IgD-negative memory B cell (primary cell): Measurements from ENCODE around the gene ESRRG. TPM values are rescaled to one million over a fixed set of nuclear protein-coding genes. Genes with fewer than 3 reads are reported as not detected.

Experiments
- H3K27ac Mint-ChIP-seq, 3 donors: one replicate each; pipeline ENCODE4 v1.8.0; 2020 to 2022; ENCODE audit warnings: mild to moderate bottlenecking in 3 of 3, mixed read lengths in 3 of 3, moderate library complexity in 1 of 3
- H3K27me3 Mint-ChIP-seq: one replicate; pipeline ENCODE4 v1.8.0; 2021; ENCODE audit warnings: mixed read lengths
- H3K36me3 Mint-ChIP-seq: one replicate; pipeline ENCODE4 v1.8.0; 2020; ENCODE audit warnings: mild to moderate bottlenecking, mixed read lengths
- H3K4me1 Mint-ChIP-seq, 3 donors: one replicate each; pipeline ENCODE4 v1.8.0; 2020 to 2022; ENCODE audit warnings: mixed read lengths in 3 of 3, mild to moderate bottlenecking in 1 of 3
- H3K4me3 Mint-ChIP-seq, 4 donors: one replicate each; pipeline ENCODE4 v1.8.0; 2020 to 2022; ENCODE audit warnings: mild to moderate bottlenecking in 4 of 4, mixed read lengths in 4 of 4, moderate library complexity in 3 of 4
- H3K9me3 Mint-ChIP-seq, 3 donors: one replicate each; pipeline ENCODE4 v1.8.0; 2020 to 2021; ENCODE audit warnings: mixed read lengths in 3 of 3, mild to moderate bottlenecking in 1 of 3
- polyA plus RNA-seq: library from polyadenylated mRNA; unstranded; fragments of 300-500 nt; fragmentation: Illumina TruSeq; gene quantifications from one replicate; pipeline ENCODE4 v1.2.3, GENCODE V29; 2021

ESRRG gene
- polyA plus RNA-seq, 1 donor from 2014 or later = 0.43 TPM

DNA sequence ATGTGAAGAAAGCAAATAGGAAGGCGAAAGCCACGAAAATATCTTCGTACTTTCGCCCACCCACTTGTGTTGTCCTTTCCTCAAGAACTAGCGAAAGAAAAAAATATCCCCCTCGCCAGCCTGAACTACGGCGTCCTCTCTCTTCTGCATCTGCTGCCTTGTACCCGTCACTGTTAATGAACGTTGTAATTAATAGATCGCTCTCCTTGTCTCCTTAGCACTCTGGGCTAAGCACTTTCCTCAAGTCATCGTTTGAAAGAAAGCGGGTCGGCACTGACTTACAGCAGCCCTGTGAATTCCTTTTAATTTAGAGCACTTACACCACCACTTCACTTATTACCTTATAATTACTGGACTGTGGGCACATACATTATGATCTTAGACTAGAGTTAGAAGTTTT is 44.1 kb downstream of the ESRRG start:
- Mint-ChIP-seq H3K9me3 (no peaks in the 10 kb centered on the region), H3K4me1 (peaks cover 0 to 2% (median 0%) of the 10 kb centered on the region in 3 donors), H3K27ac (no peak overlapping the region), H3K36me3 (no peaks in the 10 kb centered on the region), H3K4me3 (no peak overlapping the region), H3K27me3 (no peaks in the 10 kb centered on the region)

GRCh38 chr1:216670118-216670883 is 52.9 kb downstream of the ESRRG start:
- H3K27ac Mint-ChIP-seq = no peak overlapping the region

GRCh38 chr1:216666441-216666840 is 56.8 kb downstream of the ESRRG start:
- Mint-ChIP-seq H3K9me3 (peaks cover 0 to 2% (median 0%) of the 10 kb centered on the region in 3 donors), H3K36me3 (no peaks in the 10 kb centered on the region), H3K27ac (no peak overlapping the region), H3K4me1 (no peaks in the 10 kb centered on the region), H3K27me3 (peaks cover 3% of the 10 kb centered on the region), H3K4me3 (no peak overlapping the region)

More at GRCh38 chr1:216670118-216670883, 52.9 kb downstream of the ESRRG start:
- peaks cover 3% of the 10 kb centered on the region for H3K27me3 Mint-ChIP-seq
- no peaks in the 10 kb centered on the region for H3K4me1 Mint-ChIP-seq
- H3K36me3 Mint-ChIP-seq = no peaks in the 10 kb centered on the region
- H3K9me3 Mint-ChIP-seq = no peaks in the 10 kb centered on the region
- H3K4me3 Mint-ChIP-seq = no peak overlapping the region

- Mint-ChIP-seq H3K9me3 (peaks cover 0 to 2% (median 0%) of the 10 kb centered on the region in 3 donors), H3K4me1 (no peaks in the 10 kb centered on the region), H3K27ac (no peak overlapping the region), H3K27me3 (peaks cover 3% of the 10 kb centered on the region), H3K36me3 (no peaks in the 10 kb centered on the region), H3K4me3 (no peak overlapping the region)
Observed at GRCh38 chr1:216665856-216666255, 57.4 kb downstream of the ESRRG start.

GRCh38 chr1:216665406-216665805 is 57.8 kb downstream of the ESRRG start:
- peaks cover 3% of the 10 kb centered on the region for H3K27me3 Mint-ChIP-seq
- no peak overlapping the region for H3K27ac Mint-ChIP-seq
- H3K9me3 Mint-ChIP-seq = peaks cover 0 to 2% (median 0%) of the 10 kb centered on the region in 3 donors
- no peaks in the 10 kb centered on the region for H3K4me1 Mint-ChIP-seq
- H3K36me3 Mint-ChIP-seq = no peaks in the 10 kb centered on the region
- no peak overlapping the region for H3K4me3 Mint-ChIP-seq

- H3K4me3 Mint-ChIP-seq = no peak overlapping the region
- peaks cover 3% of the 10 kb centered on the region for H3K27me3 Mint-ChIP-seq
- H3K27ac Mint-ChIP-seq = no peak overlapping the region
- no peaks in the 10 kb centered on the region for H3K4me1 Mint-ChIP-seq
- peaks cover 0 to 4% (median 0%) of the 10 kb centered on the region in 3 donors for H3K9me3 Mint-ChIP-seq
- H3K36me3 Mint-ChIP-seq = no peaks in the 10 kb centered on the region
Observed at GRCh38 chr1:216662681-216663080, 60.5 kb downstream of the ESRRG start.

- Mint-ChIP-seq H3K36me3 (no peaks in the 10 kb centered on the region), H3K27me3 (no peaks in the 10 kb centered on the region), H3K4me1 (no peaks in the 10 kb centered on the region), H3K9me3 (peaks cover 0 to 4% (median 0%) of the 10 kb centered on the region in 3 donors), H3K4me3 (no peak overlapping the region), H3K27ac (no peak overlapping the region)
Observed at GRCh38 chr1:216660561-216660960, 62.7 kb downstream of the ESRRG start.

GRCh38 chr1:216653001-216653400 is 70.2 kb downstream of the ESRRG start:
- H3K4me3 Mint-ChIP-seq = no peak overlapping the region
- peaks cover 0 to 1% (median 0%) of the 10 kb centered on the region in 3 donors for H3K9me3 Mint-ChIP-seq
- H3K4me1 Mint-ChIP-seq = no peaks in the 10 kb centered on the region
- H3K27me3 Mint-ChIP-seq = peaks cover 1% of the 10 kb centered on the region
- no peak overlapping the region for H3K27ac Mint-ChIP-seq
- H3K36me3 Mint-ChIP-seq = no peaks in the 10 kb centered on the region

GRCh38 chr1:216651826-216652418 is 71.3 kb downstream of the ESRRG start:
- H3K27me3 Mint-ChIP-seq = peaks cover 1% of the 10 kb centered on the region
- H3K36me3 Mint-ChIP-seq = no peaks in the 10 kb centered on the region

DNA sequence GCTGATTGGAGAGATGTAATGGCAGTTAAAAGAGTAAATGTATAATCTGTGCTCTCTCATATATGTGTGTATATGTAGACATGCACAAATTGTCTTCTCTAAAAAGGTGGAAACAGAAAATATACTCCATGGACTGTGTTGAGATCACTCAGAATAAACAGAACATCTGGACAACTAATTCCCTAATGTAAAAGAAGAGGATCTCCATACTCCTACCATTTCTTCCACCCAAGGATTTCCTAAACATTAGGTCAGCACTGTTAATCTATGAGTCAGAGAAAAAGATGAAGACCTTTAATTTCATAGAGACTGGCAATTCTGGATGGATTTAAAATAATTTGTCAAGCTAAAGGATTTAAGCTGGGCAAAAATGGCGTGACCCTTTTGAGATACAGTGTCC is 80.1 kb downstream of the ESRRG start:
- H3K4me3 Mint-ChIP-seq = no peak overlapping the region
- H3K9me3 Mint-ChIP-seq = peaks cover 0 to 3% (median 0%) of the 10 kb centered on the region in 3 donors
- H3K27me3 Mint-ChIP-seq = no peaks in the 10 kb centered on the region
- H3K36me3 Mint-ChIP-seq = no peaks in the 10 kb centered on the region
- H3K27ac Mint-ChIP-seq = no peak overlapping the region
- H3K4me1 Mint-ChIP-seq = no peaks in the 10 kb centered on the region

More at GRCh38 chr1:216651826-216652418, 71.3 kb downstream of the ESRRG start:
- peaks cover 0 to 1% (median 0%) of the 10 kb centered on the region in 3 donors for H3K9me3 Mint-ChIP-seq
- H3K4me3 Mint-ChIP-seq = no peak overlapping the region
- no peak overlapping the region for H3K27ac Mint-ChIP-seq
- no peaks in the 10 kb centered on the region for H3K4me1 Mint-ChIP-seq

DNA sequence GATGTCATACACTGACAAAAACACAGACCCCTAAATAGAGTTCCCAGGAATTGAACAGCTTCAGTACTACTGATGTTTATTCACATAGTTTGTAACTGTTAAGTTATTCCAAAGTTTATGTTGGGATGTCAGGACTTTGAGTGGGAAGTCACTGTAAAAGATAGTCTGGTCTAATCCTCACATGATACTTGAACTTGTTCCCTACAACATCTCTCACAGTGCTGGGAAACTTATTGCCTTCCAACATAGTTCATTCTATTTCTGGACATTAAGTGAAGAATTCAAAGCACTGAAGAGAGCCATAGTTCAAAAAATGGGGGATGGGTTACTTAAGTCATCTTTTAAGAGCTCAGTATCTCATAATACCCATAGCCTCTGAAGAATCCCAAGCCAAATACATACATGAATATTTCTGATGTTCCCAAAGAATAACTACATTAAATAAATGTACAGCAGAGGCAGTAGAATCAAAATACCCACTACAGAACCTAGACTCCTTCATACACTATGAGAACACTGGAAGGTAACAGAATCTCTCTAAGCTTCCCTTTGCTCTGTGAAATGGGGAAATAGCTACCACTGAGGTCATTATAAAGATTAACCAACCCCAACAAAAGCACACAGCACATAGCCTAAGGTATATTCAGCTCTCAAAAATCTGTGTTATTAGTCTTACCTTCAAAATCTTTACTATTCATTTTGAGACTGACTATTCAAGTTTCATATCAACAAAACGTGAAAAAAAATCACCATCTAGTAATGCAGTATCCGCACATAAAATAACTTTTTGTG is 81.4 kb downstream of the ESRRG start:
- Mint-ChIP-seq H3K27ac (no peak overlapping the region), H3K4me1 (no peaks in the 10 kb centered on the region), H3K36me3 (no peaks in the 10 kb centered on the region), H3K27me3 (no peaks in the 10 kb centered on the region), H3K4me3 (no peak overlapping the region), H3K9me3 (peaks cover 0 to 3% (median 0%) of the 10 kb centered on the region in 3 donors)

DNA sequence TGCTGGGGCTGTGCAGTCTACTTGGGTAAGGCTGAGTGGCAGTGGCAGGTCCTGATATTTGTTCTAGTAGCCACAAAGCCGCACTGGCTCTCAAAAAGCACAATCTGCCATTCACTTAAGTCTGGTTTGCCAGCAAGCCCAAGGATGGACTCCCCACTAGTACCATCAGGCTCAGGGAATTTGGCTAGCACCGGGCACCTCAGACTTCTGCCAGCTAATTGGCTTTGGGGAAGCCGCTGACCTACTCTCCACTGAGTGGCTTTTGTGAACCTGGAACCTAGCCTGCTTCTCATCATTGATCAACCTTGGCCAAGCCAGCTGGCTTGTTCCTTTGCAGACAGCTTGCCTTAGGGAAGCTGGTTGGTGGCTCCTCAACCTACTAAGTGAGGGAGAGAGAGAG is 83.1 kb downstream of the ESRRG start:
- no peaks in the 10 kb centered on the region for H3K27me3 Mint-ChIP-seq
- H3K4me1 Mint-ChIP-seq = no peaks in the 10 kb centered on the region
- no peak overlapping the region for H3K27ac Mint-ChIP-seq
- H3K36me3 Mint-ChIP-seq = no peaks in the 10 kb centered on the region
- no peak overlapping the region for H3K4me3 Mint-ChIP-seq
- no peaks in the 10 kb centered on the region for H3K9me3 Mint-ChIP-seq

- peaks cover 0 to 2% (median 0%) of the 10 kb centered on the region in 3 donors for H3K9me3 Mint-ChIP-seq
- H3K27ac Mint-ChIP-seq = no peak overlapping the region
- peaks cover 10% of the 10 kb centered on the region for H3K27me3 Mint-ChIP-seq
- no peaks in the 10 kb centered on the region for H3K4me1 Mint-ChIP-seq
- H3K4me3 Mint-ChIP-seq = no peak overlapping the region
- peaks cover 2% of the 10 kb centered on the region for H3K36me3 Mint-ChIP-seq
Observed at GRCh38 chr1:216632980-216633379, 90.2 kb downstream of the ESRRG start.

- H3K4me1 Mint-ChIP-seq = no peaks in the 10 kb centered on the region
- H3K27ac Mint-ChIP-seq = no peak overlapping the region
- no peak overlapping the region for H3K4me3 Mint-ChIP-seq
- peaks cover 10% of the 10 kb centered on the region for H3K27me3 Mint-ChIP-seq
- H3K9me3 Mint-ChIP-seq = peaks cover 0 to 2% (median 0%) of the 10 kb centered on the region in 3 donors
- peaks cover 2% of the 10 kb centered on the region for H3K36me3 Mint-ChIP-seq
Observed at GRCh38 chr1:216630532-216630931, 92.7 kb downstream of the ESRRG start.

DNA sequence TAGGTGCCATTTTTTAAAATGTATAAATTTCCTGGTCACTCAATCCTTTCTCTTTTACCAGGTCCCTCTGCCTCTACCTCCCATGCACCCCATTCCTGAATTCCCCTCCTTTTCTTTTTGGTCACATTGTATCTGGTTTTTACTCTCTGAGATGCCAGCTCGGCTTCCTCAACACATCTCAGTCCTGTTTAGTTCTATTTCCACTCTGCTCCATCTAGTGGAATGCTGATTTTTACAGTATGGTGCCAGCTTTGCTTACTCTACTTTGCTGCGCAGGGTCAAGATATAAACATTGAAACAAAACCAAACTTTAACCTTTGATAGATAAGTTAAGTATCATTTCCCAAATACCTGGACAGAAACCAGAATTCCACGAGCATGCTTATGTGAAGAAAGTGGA is 96.0 kb downstream of the ESRRG start:
- Mint-ChIP-seq H3K4me3 (no peak overlapping the region), H3K4me1 (no peaks in the 10 kb centered on the region), H3K9me3 (no peaks in the 10 kb centered on the region), H3K36me3 (peaks cover 2% of the 10 kb centered on the region), H3K27me3 (peaks cover 6% of the 10 kb centered on the region), H3K27ac (no peak overlapping the region)
